HepG2 (cell line): ENCODE measurements around the gene DCDC2. TPM values are rescaled to one million over a fixed set of nuclear protein-coding genes. Genes with fewer than 3 reads are reported as not detected.

ENCODE experiments used
- MIER2 ChIP-seq: IDR thresholded peaks from 2 replicates; pipeline ENCODE4 v1.6.1; 2016; ENCODE audit warnings: missing biosample characterization, missing genetic modification reagents
- NR1H2 ChIP-seq: sonication (generic); formaldehyde crosslinking; IDR thresholded peaks from 2 replicates; pipeline ENCODE4 v1.8.1; 2022; ENCODE audit warnings: low read depth, missing genetic modification reagents, borderline replicate concordance
- POLR2AphosphoS5 ChIP-seq: IDR thresholded peaks from 2 replicates; pipeline ENCODE4 v1.6.1; 2012; ENCODE audit warnings: low read depth, low read length
- SYNCRIP ChIP-seq: fragments of 200-400 bp; formaldehyde crosslinking; IDR thresholded peaks from 2 replicates; pipeline ENCODE4 v1.6.1; 2018; ENCODE audit warnings: mild to moderate bottlenecking, low read depth, low read length; ENCODE audit not compliant: insufficient read depth
- TGIF2 ChIP-seq: IDR thresholded peaks from 2 replicates; pipeline ENCODE4 v1.6.1; 2016; ENCODE audit warnings: control low read depth, missing compliant biosample characterization
- ZKSCAN5 ChIP-seq: sonication (generic); formaldehyde crosslinking; IDR thresholded peaks from 2 replicates; pipeline ENCODE4 v1.5.1; 2020; ENCODE audit warnings: mild to moderate bottlenecking, missing genetic modification reagents
- ZKSCAN8 ChIP-seq: IDR thresholded peaks from 2 replicates; pipeline ENCODE4 v1.6.1; 2016; ENCODE audit warnings: borderline replicate concordance, missing genetic modification reagents, missing compliant biosample characterization
- ZNF264 ChIP-seq: sonication (generic); formaldehyde crosslinking; IDR thresholded peaks from 2 replicates; pipeline ENCODE4 v1.4.0; 2020; ENCODE audit warnings: missing genetic modification reagents
- ZNF430 ChIP-seq: sonication (generic); formaldehyde crosslinking; IDR thresholded peaks from 2 replicates; pipeline ENCODE4 v1.9.0; 2021; ENCODE audit warnings: mild to moderate bottlenecking, missing genetic modification reagents
- ZNF460 ChIP-seq: sonication (generic); formaldehyde crosslinking; IDR thresholded peaks from 2 replicates; pipeline ENCODE4 v1.5.1; 2020; ENCODE audit warnings: missing genetic modification reagents, mild to moderate bottlenecking, borderline replicate concordance
- ZNF510 ChIP-seq: sonication (generic); formaldehyde crosslinking; IDR thresholded peaks from 2 replicates; pipeline ENCODE4 v1.4.0; 2020; ENCODE audit warnings: low read depth, mild to moderate bottlenecking, missing genetic modification reagents
- ZNF530 ChIP-seq: sonication (generic); formaldehyde crosslinking; IDR thresholded peaks from 2 replicates; pipeline ENCODE4 v1.5.0; 2020; ENCODE audit warnings: low read depth, mild to moderate bottlenecking, missing genetic modification reagents
- ZNF546 ChIP-seq: sonication (generic); formaldehyde crosslinking; conservative IDR thresholded peaks from 2 replicates; pipeline ENCODE4 v1.8.1; 2023; ENCODE audit warnings: mild to moderate bottlenecking, missing genetic modification reagents
- ZNF75D ChIP-seq: sonication (generic); formaldehyde crosslinking; IDR thresholded peaks from 2 replicates; pipeline ENCODE4 v1.8.1; 2023; ENCODE audit warnings: missing genetic modification reagents, mild to moderate bottlenecking, borderline replicate concordance
- ZNF772 ChIP-seq: sonication (generic); formaldehyde crosslinking; IDR thresholded peaks from 2 replicates; pipeline ENCODE4 v1.5.0; 2020; ENCODE audit warnings: mild to moderate bottlenecking, missing genetic modification reagents
- polyA plus RNA-seq, 8 experiments: library from polyadenylated mRNA; depleted of rRNA in 3 of 8; stranded (reverse) in 7 of 8; unstranded in 1 of 8; fragments of >200 nt; fragmentation: Illumina TruSeq in 4 of 8; extraction: Trizol in 4 of 8; gene quantifications; 2 replicates each; pipeline versions ENCODE4 v1.2.1 to v1.2.3, GENCODE V29; 2011 to 2016; ENCODE audit warnings: low read depth in 4 of 8, missing spikeins in 1 of 8, mixed read lengths in 1 of 8; ENCODE audit not compliant: insufficient read depth in 1 of 8
- total RNA-seq, 5 experiments: library from RNA; depleted of rRNA; stranded (reverse); fragments of >200 nt; fragmentation: Illumina TruSeq; extraction: Trizol; gene quantifications; 2 replicates each; pipeline ENCODE4 v1.2.3, GENCODE V29; 2016; ENCODE audit warnings: low read depth in 1 of 5
- TF ChIP-seq, protein P1 (sequence below): sonication (generic); formaldehyde crosslinking; IDR thresholded peaks from 2 replicates; pipeline ENCODE4 v1.4.0; 2020; ENCODE audit warnings: missing genetic modification reagents
- TF ChIP-seq, protein P2 (sequence below): sonication (generic); formaldehyde crosslinking; IDR thresholded peaks from 2 replicates; pipeline ENCODE4 v1.5.1; 2020; ENCODE audit warnings: missing genetic modification reagents, mild to moderate bottlenecking, borderline replicate concordance
- TF ChIP-seq, protein P3 (sequence below): IDR thresholded peaks from 2 replicates; pipeline ENCODE4 v1.6.1; 2016; ENCODE audit warnings: missing biosample characterization, missing genetic modification reagents, low read depth
- TF ChIP-seq, protein P4 (sequence below): sonication (generic); formaldehyde crosslinking; IDR thresholded peaks from 2 replicates; pipeline ENCODE4 v1.4.0; 2020; ENCODE audit warnings: mild to moderate bottlenecking, missing genetic modification reagents

Gene DCDC2
- total and polyA plus RNA-seq, 2 of the 13 experiments (the other 11 are each of a cell fraction or from before 2014, with no cell fraction given), result 9.0 to 36.2 TPM

DNA sequence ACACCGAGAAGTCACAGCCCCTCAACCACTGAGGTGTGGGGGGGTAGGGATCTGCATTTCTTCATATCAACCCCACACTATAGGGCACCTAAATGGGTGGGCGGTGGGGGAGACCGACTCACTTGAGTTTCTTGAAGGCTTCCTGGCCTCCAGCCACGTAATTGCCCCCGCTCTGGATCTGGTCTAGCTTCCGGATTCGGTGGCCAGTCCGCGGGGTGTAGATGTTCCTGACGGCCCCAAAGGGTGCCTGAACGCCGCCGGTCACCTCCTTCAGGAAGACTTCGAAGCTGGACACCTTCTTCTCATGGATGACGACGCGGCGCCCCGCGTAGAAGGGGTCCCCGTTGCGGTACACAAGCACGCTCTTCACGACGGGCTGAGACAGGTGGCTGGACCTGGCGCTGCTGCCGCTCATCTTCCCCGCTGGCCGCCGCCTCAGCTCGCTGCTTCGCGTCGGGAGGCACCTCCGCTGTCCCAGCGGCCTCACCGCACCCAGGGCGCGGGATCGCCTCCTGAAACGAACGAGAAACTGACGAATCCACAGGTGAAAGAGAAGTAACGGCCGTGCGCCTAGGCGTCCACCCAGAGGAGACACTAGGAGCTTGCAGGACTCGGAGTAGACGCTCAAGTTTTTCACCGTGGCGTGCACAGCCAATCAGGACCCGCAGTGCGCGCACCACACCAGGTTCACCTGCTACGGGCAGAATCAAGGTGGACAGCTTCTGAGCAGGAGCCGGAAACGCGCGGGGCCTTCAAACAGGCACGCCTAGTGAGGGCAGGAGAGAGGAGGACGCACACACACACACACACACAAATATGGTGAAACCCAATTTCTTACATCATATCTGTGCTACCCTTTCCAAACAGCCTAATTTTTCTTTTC lies at the start of gene DCDC2 (continued):
- TF ChIP-seq, protein P1, sequence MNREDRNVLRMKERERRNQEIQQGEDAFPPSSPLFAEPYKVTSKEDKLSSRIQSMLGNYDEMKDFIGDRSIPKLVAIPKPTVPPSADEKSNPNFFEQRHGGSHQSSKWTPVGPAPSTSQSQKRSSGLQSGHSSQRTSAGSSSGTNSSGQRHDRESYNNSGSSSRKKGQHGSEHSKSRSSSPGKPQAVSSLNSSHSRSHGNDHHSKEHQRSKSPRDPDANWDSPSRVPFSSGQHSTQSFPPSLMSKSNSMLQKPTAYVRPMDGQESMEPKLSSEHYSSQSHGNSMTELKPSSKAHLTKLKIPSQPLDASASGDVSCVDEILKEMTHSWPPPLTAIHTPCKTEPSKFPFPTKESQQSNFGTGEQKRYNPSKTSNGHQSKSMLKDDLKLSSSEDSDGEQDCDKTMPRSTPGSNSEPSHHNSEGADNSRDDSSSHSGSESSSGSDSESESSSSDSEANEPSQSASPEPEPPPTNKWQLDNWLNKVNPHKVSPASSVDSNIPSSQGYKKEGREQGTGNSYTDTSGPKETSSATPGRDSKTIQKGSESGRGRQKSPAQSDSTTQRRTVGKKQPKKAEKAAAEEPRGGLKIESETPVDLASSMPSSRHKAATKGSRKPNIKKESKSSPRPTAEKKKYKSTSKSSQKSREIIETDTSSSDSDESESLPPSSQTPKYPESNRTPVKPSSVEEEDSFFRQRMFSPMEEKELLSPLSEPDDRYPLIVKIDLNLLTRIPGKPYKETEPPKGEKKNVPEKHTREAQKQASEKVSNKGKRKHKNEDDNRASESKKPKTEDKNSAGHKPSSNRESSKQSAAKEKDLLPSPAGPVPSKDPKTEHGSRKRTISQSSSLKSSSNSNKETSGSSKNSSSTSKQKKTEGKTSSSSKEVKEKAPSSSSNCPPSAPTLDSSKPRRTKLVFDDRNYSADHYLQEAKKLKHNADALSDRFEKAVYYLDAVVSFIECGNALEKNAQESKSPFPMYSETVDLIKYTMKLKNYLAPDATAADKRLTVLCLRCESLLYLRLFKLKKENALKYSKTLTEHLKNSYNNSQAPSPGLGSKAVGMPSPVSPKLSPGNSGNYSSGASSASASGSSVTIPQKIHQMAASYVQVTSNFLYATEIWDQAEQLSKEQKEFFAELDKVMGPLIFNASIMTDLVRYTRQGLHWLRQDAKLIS (CRISPR knock-in tag), result peak; percentile 74; the same call in 1 of the 2 replicates
- TF ChIP-seq ZNF510 (CRISPR knock-in tag), result 0 out of 2 replicates have a peak, but pooled peaks have one; percentile 74
- TF ChIP-seq TGIF2 (CRISPR knock-in tag), result peak; percentile 92; the same call in 1 of the 2 replicates
- TF ChIP-seq ZNF772 (CRISPR knock-in tag), result peak; percentile 85
- TF ChIP-seq ZNF546 (CRISPR knock-in tag), result no peak
- TF ChIP-seq ZNF430, result peak; percentile 93
- no peak for TF ChIP-seq ZKSCAN8
- no peak for TF ChIP-seq ZNF264 (CRISPR knock-in tag)
- TF ChIP-seq, protein P2, sequence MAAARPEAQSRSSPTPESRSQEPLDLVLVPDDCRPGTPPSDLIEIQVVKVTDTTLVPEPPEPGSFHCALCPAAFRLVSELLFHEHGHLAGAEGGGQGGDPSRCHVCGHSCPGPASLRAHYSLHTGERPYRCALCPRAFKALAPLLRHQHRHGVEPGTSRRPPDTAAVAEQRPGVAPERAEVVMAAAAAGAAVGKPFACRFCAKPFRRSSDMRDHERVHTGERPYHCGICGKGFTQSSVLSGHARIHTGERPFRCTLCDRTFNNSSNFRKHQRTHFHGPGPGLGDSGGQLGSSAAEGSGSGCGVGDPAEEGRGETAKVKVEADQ (CRISPR knock-in tag), result peak; percentile 74; the same call in 1 of the 2 replicates
- peak; percentile 88; the same call in 1 of the 2 replicates for TF ChIP-seq NR1H2 (CRISPR knock-in tag)
- peak; percentile 90 for TF ChIP-seq POLR2AphosphoS5
- TF ChIP-seq ZNF460, result no peak; the same call in 1 of the 2 replicates
- TF ChIP-seq MIER2 (CRISPR knock-in tag), result no peak
- TF ChIP-seq, protein P3, sequence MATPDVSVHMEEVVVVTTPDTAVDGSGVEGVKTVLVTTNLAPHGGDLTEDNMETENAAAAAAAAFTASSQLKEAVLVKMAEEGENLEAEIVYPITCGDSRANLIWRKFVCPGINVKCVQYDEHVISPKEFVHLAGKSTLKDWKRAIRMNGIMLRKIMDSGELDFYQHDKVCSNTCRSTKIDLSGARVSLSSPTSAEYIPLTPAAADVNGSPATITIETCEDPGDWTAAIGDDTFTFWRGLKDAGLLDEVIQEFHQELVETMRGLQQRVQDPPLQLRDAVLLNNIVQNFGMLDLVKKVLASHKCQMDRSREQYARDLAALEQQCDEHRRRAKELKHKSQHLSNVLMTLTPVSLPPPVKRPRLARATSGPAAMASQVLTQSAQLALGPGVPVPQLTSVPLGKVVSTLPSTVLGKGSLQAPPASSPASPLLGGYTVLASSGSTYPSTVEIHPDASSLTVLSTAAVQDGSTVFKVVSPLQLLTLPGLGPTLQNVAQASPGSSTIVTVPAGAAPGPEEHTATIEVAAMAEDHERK (CRISPR knock-in tag), result no peak
- TF ChIP-seq, protein P4, sequence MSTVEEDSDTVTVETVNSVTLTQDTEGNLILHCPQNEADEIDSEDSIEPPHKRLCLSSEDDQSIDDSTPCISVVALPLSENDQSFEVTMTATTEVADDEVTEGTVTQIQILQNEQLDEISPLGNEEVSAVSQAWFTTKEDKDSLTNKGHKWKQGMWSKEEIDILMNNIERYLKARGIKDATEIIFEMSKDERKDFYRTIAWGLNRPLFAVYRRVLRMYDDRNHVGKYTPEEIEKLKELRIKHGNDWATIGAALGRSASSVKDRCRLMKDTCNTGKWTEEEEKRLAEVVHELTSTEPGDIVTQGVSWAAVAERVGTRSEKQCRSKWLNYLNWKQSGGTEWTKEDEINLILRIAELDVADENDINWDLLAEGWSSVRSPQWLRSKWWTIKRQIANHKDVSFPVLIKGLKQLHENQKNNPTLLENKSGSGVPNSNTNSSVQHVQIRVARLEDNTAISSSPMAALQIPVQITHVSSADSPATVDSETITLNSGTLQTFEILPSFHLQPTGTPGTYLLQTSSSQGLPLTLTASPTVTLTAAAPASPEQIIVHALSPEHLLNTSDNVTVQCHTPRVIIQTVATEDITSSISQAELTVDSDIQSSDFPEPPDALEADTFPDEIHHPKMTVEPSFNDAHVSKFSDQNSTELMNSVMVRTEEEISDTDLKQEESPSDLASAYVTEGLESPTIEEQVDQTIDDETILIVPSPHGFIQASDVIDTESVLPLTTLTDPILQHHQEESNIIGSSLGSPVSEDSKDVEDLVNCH, result no peak
- TF ChIP-seq SYNCRIP, result no peak
- no peak for TF ChIP-seq ZNF75D (CRISPR knock-in tag)
- TF ChIP-seq ZKSCAN5 (CRISPR knock-in tag), result no peak
- TF ChIP-seq ZNF530 (CRISPR knock-in tag), result no peak
